Measurements from ENCODE around the gene IGSF21.

GRCh38 chr1:18149027-18149641 lies 41.5 kb downstream of the IGSF21 start:
- TF ChIP-seq POLR2A (IDR thresholded peaks at IDR 0.05): no peak
- TF ChIP-seq CTCF (IDR thresholded peaks at IDR 0.05): no peak
- no peak for TF ChIP-seq POLR2AphosphoS5 (IDR thresholded peaks at IDR 0.05)
- TF ChIP-seq EP300 (IDR thresholded peaks at IDR 0.05): no peak

All from suprapubic skin (tissue), 4 donors.